PC-3 (cell line): Measurements from ENCODE around the gene CCDC78. TPM values are rescaled to one million over a fixed set of nuclear protein-coding genes. Genes with fewer than 3 reads are reported as not detected.
A peak's percentile ranks its signal among the peaks of the same experiment; 100 is the strongest.

ENCODE experiments used
- ATAC-seq: fragments of 200-7000 bp; cut with Tn5 transposase; 2 replicates; pipeline ENCODE4 v1.9.1; 2020; ENCODE audit warnings: mild to moderate bottlenecking, moderate library complexity
- Bru-seq: library from RNA; stranded (reverse); fragments of 400-500 nt; gene quantifications from one replicate; lab custom pipeline; 2021; lab: Mats Ljungman, UMichigan
- BruChase-seq, 2 experiments: library from RNA; stranded (reverse); fragments of 400-500 nt; gene quantifications; one replicate each; lab custom pipeline; 2021; lab: Mats Ljungman, UMichigan
- BruUV-seq: library from RNA; stranded (reverse); fragments of 400-500 nt; replicated peaks from 2 replicates; lab custom pipeline; 2021; lab: Mats Ljungman, UMichigan
- CTCF ChIA-PET: fragments of 300-600 bp; sonication (Branson Sonifier 250); formaldehyde crosslinking; loops from one replicate; lab custom pipeline; 2022; ENCODE audit warnings: antibody characterized with exemption; lab: Charles Lee
- POLR2A ChIA-PET: fragments of 300-600 bp; sonication (Branson Sonifier 250); formaldehyde crosslinking; loops from one replicate; lab custom pipeline; 2022; ENCODE audit warnings: antibody characterized with exemption; ENCODE audit not compliant: unreplicated experiment; lab: Charles Lee
- DNase-seq: peaks from one replicate; pipeline ENCODE4 v3.0.0-alpha.2; 2015
- H2AFZ ChIP-seq: fragments of 300-600 bp; sonication (generic); 2 replicates; pipeline ENCODE4 v1.6.0; 2016; ENCODE audit warnings: antibody characterized with exemption, low read length
- H3F3A ChIP-seq: fragments of 300-600 bp; sonication (generic); one replicate; pipeline ENCODE4 v1.6.0; 2017; ENCODE audit warnings: antibody characterized with exemption, low read length, control low read depth, mild to moderate bottlenecking; ENCODE audit not compliant: unreplicated experiment
- H3K27ac ChIP-seq: fragments of 300-600 bp; sonication (generic); 2 replicates; pipeline ENCODE4 v1.5.1; 2016; ENCODE audit warnings: mild to moderate bottlenecking, low read length
- H3K27me3 ChIP-seq: fragments of 300-600 bp; sonication (generic); 2 replicates; pipeline ENCODE4 v1.6.1; 2016; ENCODE audit warnings: low read length, mixed read lengths
- H3K36me3 ChIP-seq: fragments of 300-600 bp; sonication (generic); 2 replicates; pipeline ENCODE4 v1.6.1; 2016; ENCODE audit warnings: low read depth, mixed run types, low read length, mixed read lengths
- H3K4me1 ChIP-seq: fragments of 300-600 bp; sonication (generic); 2 replicates; pipeline ENCODE4 v1.5.1; 2016; ENCODE audit warnings: low read length; ENCODE audit not compliant: insufficient read depth
- H3K4me2 ChIP-seq: fragments of 300-600 bp; sonication (generic); 2 replicates; pipeline ENCODE4 v1.6.0; 2016; ENCODE audit warnings: low read length
- H3K4me3 ChIP-seq: fragments of 300-600 bp; sonication (generic); 2 replicates; pipeline ENCODE4 v1.5.1; 2016; ENCODE audit warnings: mild to moderate bottlenecking, low read length, mixed read lengths
- H3K79me2 ChIP-seq: fragments of 300-600 bp; sonication (generic); 2 replicates; pipeline ENCODE4 v1.6.1; 2017; ENCODE audit warnings: low read length, mixed read lengths
- H3K9ac ChIP-seq: fragments of 300-600 bp; sonication (generic); 2 replicates; pipeline ENCODE4 v1.6.0; 2016; ENCODE audit warnings: mild to moderate bottlenecking, low read length
- H3K9me2 ChIP-seq: fragments of 300-600 bp; sonication (generic); replicated peaks from 2 replicates; pipeline ENCODE4 v1.6.1; 2016; ENCODE audit warnings: mixed run types, low read length, mixed read lengths
- H3K9me3 ChIP-seq: fragments of 300-600 bp; sonication (generic); 2 replicates; pipeline ENCODE4 v1.6.1; 2016; ENCODE audit warnings: low read length, mixed read lengths
- H4K20me1 ChIP-seq: fragments of 300-600 bp; sonication (generic); 2 replicates; pipeline ENCODE4 v1.6.1; 2016; ENCODE audit warnings: low read length, mixed read lengths
- CTCF ChIP-seq: fragments of 300-600 bp; sonication (generic); conservative IDR thresholded peaks from 2 replicates; pipeline ENCODE4 v1.5.1; 2017; ENCODE audit warnings: antibody characterized with exemption, low read depth, mild to moderate bottlenecking, low read length
- EZH2 ChIP-seq: fragments of 300-600 bp; sonication (generic); IDR thresholded peaks from one replicate; pipeline ENCODE4 v1.6.1; 2017; ENCODE audit warnings: antibody characterized with exemption, mild to moderate bottlenecking, low read length; ENCODE audit not compliant: unreplicated experiment
- EZH2phosphoT487 ChIP-seq: fragments of 300-600 bp; sonication (generic); IDR thresholded peaks from 2 replicates; pipeline ENCODE4 v1.6.1; 2018; ENCODE audit warnings: mild to moderate bottlenecking, antibody characterized with exemption, low read length, borderline replicate concordance
- intact Hi-C: fragments of 100-400 bp; cut with micrococcal nuclease; formaldehyde crosslinking; loops from 2 replicates; pipeline ENCODE4 v1.9.0; 2023
- long read RNA-seq: library from polyadenylated mRNA; unstranded; transcript quantifications from one replicate; pipeline ENCODE4 v2.0.0, GENCODE V29; 2021; ENCODE audit not compliant: unreplicated experiment
- total RNA-seq: library from RNA; depleted of rRNA; stranded (reverse); fragments of >200 nt; gene quantifications from 2 replicates; pipeline ENCODE4 v1.2.3, GENCODE V29; 2014; rRNA removed

Gene CCDC78
- total RNA-seq = 3.3 and 5.8 TPM in 2 replicates
- percentile 36 among the genes with signal in this experiment for Bru-seq, nascent RNA
- BruChase-seq, experiment 1, labeled RNA remaining after a 6-hour chase = percentile 40 among the genes with signal in this experiment
- percentile 26 among the genes with signal in this experiment for BruChase-seq, experiment 2, labeled RNA remaining after a 2-hour chase
- long read RNA-seq, partial matches to known transcripts = 3 of 5 reads
- long read RNA-seq, other reads (novel, unspliced or antisense) = 2 of 5 reads

GRCh38 chr16:726438-727290 lies at the start of gene CCDC78, which contains the start of gene HAGHL:
Gene CCDC78 (minus strand): TSS chr16:726443. CDS start chr16:726367, 76 bp downstream.
Gene HAGHL (plus strand): TSS chr16:727106. CDS start chr16:727510, 404 bp downstream.
- intact Hi-C loops = no loop called here
- ATAC-seq (peak; percentile 27), DNase-seq (peak; percentile 53)
- Histone ChIP-seq H4K20me1 (no peaks in the 10 kb centered on the region), H3K27ac (no peak within 1 kb of the TSS), H3K9me2 (no peaks in the 10 kb centered on the region), H3K9me3 (no peaks in the 10 kb centered on the region), H3K27me3 (no peaks in the 10 kb centered on the region), H3F3A (peaks cover 3% of the 10 kb centered on the region), H3K4me1 (peaks cover 14% of the 10 kb centered on the region; the same call in 1 of the 2 replicates), H3K9ac (peak within 1 kb of the TSS; percentile 34; the same call in 1 of the 2 replicates), H3K36me3 (no peaks in the 10 kb centered on the region), H3K4me3 (peak within 1 kb of the TSS; percentile 66), H3K79me2 (0 out of 2 replicates have a peak, but pooled peaks cover 9% of the 10 kb centered on the region), H3K4me2 (peak within 1 kb of the TSS; percentile 83), H2AFZ (no peak within 1 kb of the TSS)
- BruUV-seq = no TSS peak
- ChIA-PET POLR2A (no interaction called here), CTCF (interaction anchor here (0.7 to 1.2 kb wide), 2 partner anchors 13 to 14 kb away, joined by 3 to 5 read pairs; no protein-coding TSS in a partner anchor)
- no peak for TF ChIP-seq CTCF
- peak; percentile 69; the same call in 1 of the 2 replicates for TF ChIP-seq EZH2phosphoT487

GRCh38 chr16:775236-775796 lies 49.1 kb upstream of the CCDC78 start:
- H3K9me3 ChIP-seq = no peaks in the 10 kb centered on the region
- DNase-seq (no peak), ATAC-seq (no peak)
- no peaks in the 10 kb centered on the region for H3K79me2 ChIP-seq
- no peak overlapping the region for H3K4me3 ChIP-seq
- intact Hi-C loops = no loop called here
- ChIA-PET POLR2A (interaction anchor here (0.8 kb wide), 1 partner anchor 28 kb away, joined by 7 read pairs; no protein-coding TSS in a partner anchor), CTCF (no interaction called here)
- H3F3A ChIP-seq = no peaks in the 10 kb centered on the region
- no peaks in the 10 kb centered on the region for H3K27me3 ChIP-seq
- BruUV-seq = no TSS peak
- no peaks in the 10 kb centered on the region for H3K9me2 ChIP-seq
- H3K4me1 ChIP-seq = no peaks in the 10 kb centered on the region
- H4K20me1 ChIP-seq = no peaks in the 10 kb centered on the region
- no peak overlapping the region for H3K27ac ChIP-seq
- no peaks in the 10 kb centered on the region for H3K36me3 ChIP-seq
- no peak overlapping the region for H3K4me2 ChIP-seq
- no peak overlapping the region for H3K9ac ChIP-seq
- TF ChIP-seq CTCF (no peak), EZH2phosphoT487 (no peak), EZH2 (no peak)
- H2AFZ ChIP-seq = no peak overlapping the region
